HG02938 (cell line): ENCODE results near the gene MYADM.

Experiments
- ATAC-seq: cut with Tn5 transposase; IDR thresholded peaks from one replicate; pipeline ENCODE4 v1.9.1; 2021; ENCODE audit warnings: mild to moderate bottlenecking, moderate library complexity; ENCODE audit not compliant: unreplicated experiment

The MYADM gene

GRCh38 chr19:53883231-53883661 is 15.6 kb downstream of the MYADM start:
- ATAC-seq: no peak

GRCh38 chr19:53883741-53884140 is 16.1 kb downstream of the MYADM start:
- no peak for ATAC-seq

GRCh38 chr19:53884256-53884655 is 16.6 kb downstream of the MYADM start:
- no peak for ATAC-seq

- no peak for ATAC-seq
These were observed 17.4 kb downstream of the MYADM start for GRCh38 chr19:53885036-53885435.

- no peak for ATAC-seq
These were observed 24.8 kb downstream of the MYADM start for GRCh38 chr19:53892301-53892980.

GRCh38 chr19:53892981-53893325 is 25.3 kb downstream of the MYADM start:
- ATAC-seq: no peak

GRCh38 chr19:53894707-53895106 is 27.0 kb downstream of the MYADM start:
- ATAC-seq: no peak

GRCh38 chr19:53896682-53897081 is 29.0 kb downstream of the MYADM start:
- no peak for ATAC-seq

GRCh38 chr19:53897459-53897858 is 29.8 kb downstream of the MYADM start:
- ATAC-seq: no peak

GRCh38 chr19:53898166-53898565 is 30.5 kb downstream of the MYADM start:
- no peak for ATAC-seq

GRCh38 chr19:53898636-53899341 is 31.1 kb downstream of the MYADM start:
- ATAC-seq: no peak

- no peak for ATAC-seq
These were observed 32.6 kb downstream of the MYADM start for GRCh38 chr19:53900191-53900860.

- no peak for ATAC-seq
These were observed 35.5 kb downstream of the MYADM start for GRCh38 chr19:53903055-53903680.

GRCh38 chr19:53904909-53905308 is 37.2 kb downstream of the MYADM start:
- ATAC-seq: no peak

GRCh38 chr19:53905787-53906186 is 38.1 kb downstream of the MYADM start:
- no peak for ATAC-seq

GRCh38 chr19:53906211-53907192 is 38.8 kb downstream of the MYADM start:
- no peak for ATAC-seq

GRCh38 chr19:53907193-53907581 is 39.5 kb downstream of the MYADM start:
- no peak for ATAC-seq

GRCh38 chr19:53907690-53908089 is 40.0 kb downstream of the MYADM start:
- no peak for ATAC-seq

GRCh38 chr19:53908106-53908934 is 40.6 kb downstream of the MYADM start:
- ATAC-seq: no peak
